ENCODE measurements around the gene NXN.
"Not testable (repeated sequence)": the region's sequence is repeated elsewhere in the genome, so short reads cannot be mapped to it uniquely, and the experiment has no call there.

The NXN gene

DNA sequence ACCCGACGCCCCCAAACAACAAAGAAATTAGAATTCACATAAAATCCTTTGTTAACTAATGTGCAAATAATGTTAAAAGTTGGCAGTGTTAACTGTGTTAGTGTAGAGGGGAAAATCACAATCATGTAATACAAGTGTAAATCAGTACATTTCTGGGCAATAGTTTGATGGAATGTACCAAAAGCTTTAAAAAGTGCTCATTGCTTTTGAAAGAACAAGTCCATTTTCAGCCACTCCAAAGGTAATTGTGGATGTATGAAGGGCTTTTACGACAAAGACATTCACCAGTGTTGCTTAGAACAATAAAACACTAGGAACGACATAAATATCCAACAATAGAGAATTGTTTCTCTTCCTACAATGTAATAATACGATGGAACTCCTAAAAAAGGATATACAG, 206.6 kb downstream of the NXN start:
- H3K27ac ChIP-seq: no peak overlapping the region
- TF ChIP-seq ZFX (IDR thresholded peaks at IDR 0.05): no peak
- TF ChIP-seq, protein P1, sequence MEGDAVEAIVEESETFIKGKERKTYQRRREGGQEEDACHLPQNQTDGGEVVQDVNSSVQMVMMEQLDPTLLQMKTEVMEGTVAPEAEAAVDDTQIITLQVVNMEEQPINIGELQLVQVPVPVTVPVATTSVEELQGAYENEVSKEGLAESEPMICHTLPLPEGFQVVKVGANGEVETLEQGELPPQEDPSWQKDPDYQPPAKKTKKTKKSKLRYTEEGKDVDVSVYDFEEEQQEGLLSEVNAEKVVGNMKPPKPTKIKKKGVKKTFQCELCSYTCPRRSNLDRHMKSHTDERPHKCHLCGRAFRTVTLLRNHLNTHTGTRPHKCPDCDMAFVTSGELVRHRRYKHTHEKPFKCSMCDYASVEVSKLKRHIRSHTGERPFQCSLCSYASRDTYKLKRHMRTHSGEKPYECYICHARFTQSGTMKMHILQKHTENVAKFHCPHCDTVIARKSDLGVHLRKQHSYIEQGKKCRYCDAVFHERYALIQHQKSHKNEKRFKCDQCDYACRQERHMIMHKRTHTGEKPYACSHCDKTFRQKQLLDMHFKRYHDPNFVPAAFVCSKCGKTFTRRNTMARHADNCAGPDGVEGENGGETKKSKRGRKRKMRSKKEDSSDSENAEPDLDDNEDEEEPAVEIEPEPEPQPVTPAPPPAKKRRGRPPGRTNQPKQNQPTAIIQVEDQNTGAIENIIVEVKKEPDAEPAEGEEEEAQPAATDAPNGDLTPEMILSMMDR (conservative IDR thresholded peaks at IDR 0.05): no peak

GRCh38 chr17:767076-767475, 212.5 kb downstream of the NXN start:
- TF ChIP-seq ZFX (IDR thresholded peaks at IDR 0.05): no peak
- TF ChIP-seq, protein P1 (conservative IDR thresholded peaks at IDR 0.05): no peak
- no peak overlapping the region for H3K27ac ChIP-seq

GRCh38 chr17:760371-760770, 219.2 kb downstream of the NXN start:
- TF ChIP-seq, protein P1 (conservative IDR thresholded peaks at IDR 0.05): no peak
- no peak for TF ChIP-seq ZFX (IDR thresholded peaks at IDR 0.05)

DNA sequence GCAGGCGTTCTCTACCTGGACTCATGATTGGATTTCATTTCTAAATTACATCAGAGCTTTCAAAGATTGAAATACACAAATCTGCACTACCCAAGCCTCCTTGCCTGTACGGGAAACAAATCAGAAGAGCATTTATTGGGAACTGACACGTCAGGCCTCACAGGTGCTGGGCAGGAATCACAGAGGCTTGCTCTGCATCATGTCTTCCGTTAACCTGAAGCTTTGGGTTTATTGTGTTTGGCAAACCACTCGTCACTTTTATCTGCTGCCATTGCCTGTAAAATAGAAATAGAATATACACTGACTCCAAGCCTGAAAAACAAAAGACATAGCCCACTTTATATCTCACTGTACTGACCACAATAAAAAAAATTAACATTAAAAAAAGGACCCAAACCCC, 219.6 kb downstream of the NXN start:
- H3K27ac ChIP-seq: no peak overlapping the region
- TF ChIP-seq ZFX (IDR thresholded peaks at IDR 0.05): no peak
- TF ChIP-seq, protein P1 (conservative IDR thresholded peaks at IDR 0.05): no peak

More at GRCh38 chr17:760371-760770, 219.2 kb downstream of the NXN start:
- no peak overlapping the region for H3K27ac ChIP-seq

DNA sequence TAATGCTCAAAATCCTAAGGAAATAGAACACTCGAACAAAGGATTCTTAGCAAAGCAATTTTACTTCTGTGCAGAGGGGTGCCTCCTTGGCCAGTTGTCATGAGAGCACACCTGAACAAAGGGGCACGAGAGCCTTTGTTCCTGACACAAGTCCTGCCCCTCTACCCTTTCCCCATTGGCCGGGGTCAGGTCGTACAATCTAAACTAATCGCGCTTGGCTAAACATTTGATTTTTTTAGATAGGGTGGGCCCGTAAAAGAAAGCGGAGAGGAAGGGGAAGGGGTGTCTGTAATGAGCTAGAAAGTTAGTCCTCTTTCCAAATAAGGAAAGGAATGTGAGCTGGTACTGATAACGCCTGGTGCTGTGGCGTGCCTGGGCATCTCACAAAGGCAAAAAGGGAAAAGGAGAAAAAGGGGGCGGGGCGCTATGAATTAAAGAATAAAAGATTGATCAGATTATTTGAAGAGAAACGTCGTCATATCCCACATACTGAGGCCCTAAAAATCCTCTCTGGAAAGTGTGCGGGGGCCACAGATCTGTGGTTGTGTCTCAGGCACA, 223.5 kb downstream of the NXN start:
- H3K27ac ChIP-seq: not testable (repeated sequence)

DNA sequence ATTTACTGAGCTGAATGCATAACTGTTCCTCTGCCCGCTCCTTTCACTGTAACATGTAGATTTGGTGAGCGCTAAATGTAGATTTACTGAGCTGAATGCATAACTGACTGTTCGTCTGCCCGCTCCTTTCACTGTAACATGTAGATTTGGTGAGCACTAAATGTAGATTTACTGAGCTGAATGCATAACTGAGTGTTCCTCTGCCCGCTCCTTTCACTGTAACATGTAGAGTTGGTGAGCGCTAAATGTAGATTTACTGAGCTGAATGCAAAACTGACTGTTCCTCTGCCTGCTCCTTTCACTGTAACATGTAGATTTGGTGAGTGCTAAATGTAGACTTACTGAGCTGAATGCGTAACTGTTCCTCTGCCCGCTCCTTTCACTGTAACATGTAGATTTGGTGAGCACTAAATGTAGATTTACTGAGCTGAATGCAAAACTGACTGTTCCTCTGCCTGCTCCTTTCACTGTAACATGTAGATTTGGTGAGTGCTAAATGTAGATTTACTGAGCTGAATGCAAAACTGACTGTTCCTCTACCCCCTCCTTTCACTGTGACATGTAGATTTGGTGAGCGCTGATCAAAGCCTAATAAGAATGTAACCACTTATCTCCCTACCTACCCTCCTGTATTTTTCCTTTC, 224.1 kb downstream of the NXN start:
- not testable (repeated sequence) for H3K27ac ChIP-seq

DNA sequence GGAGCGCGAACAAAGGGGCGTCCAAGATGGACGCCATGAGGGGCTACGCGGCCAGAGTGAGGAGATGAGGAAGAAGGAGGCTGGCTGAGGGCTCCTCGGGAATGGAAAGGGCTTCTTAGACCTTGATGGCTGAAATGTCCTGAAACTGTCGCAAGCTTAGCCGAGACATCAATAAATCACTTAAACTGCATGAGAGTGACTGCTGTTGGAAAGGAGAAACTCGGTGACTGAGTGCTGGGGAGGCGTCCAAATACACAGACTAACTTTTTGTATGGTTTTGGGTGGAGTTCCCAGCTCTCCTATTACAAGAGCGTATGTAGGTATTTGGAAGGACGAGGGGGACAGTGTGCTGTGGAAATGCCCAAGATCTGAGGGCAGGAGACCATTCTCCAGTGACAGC, 226.2 kb downstream of the NXN start:
- no peak overlapping the region for H3K27ac ChIP-seq
- TF ChIP-seq, protein P1 (conservative IDR thresholded peaks at IDR 0.05): no peak
- no peak for TF ChIP-seq ZFX (IDR thresholded peaks at IDR 0.05)

GRCh38 chr17:752620-753219, 226.9 kb downstream of the NXN start:
- H3K27ac ChIP-seq: peak overlapping the region; percentile 98
- TF ChIP-seq, protein P1 (conservative IDR thresholded peaks at IDR 0.05): peak; percentile 50; the same call in 1 of the 2 replicates
- TF ChIP-seq ZFX (IDR thresholded peaks at IDR 0.05): no peak

All from C4-2B (cell line).